RWPE1 (cell line): ENCODE results near the gene GC.

Experiments used
- CTCF ChIA-PET: fragments of 350-600 bp; sonication (Branson Sonifier 250); formaldehyde crosslinking; extraction: SDS; loops from one replicate; lab custom pipeline; 2021; lab: Yijun Ruan, JAX
- POLR2A ChIA-PET: fragments of 400-600 bp; formaldehyde crosslinking; extraction: SDS; loops from one replicate; lab custom pipeline; 2020; ENCODE audit warnings: antibody characterized with exemption; ENCODE audit not compliant: low non-redundant PET; lab: Yijun Ruan, JAX
- DNase-seq: peaks from one replicate; pipeline ENCODE4 v3.0.0; 2012; ENCODE audit warnings: low spot score
- H3K27ac ChIP-seq: fragments of 450-650 bp; 2 replicates; pipeline ENCODE4 v1.5.1; 2017
- TF ChIP-seq, protein P1 (sequence below): fragments of 450-650 bp; conservative IDR thresholded peaks from 2 replicates; pipeline ENCODE4 v1.5.1; 2017; ENCODE audit warnings: low read depth, mild to moderate bottlenecking

The GC gene

GRCh38 chr4:71777891-71778290 lies 6.0 kb downstream of the GC start:
- POLR2A ChIA-PET, result no interaction called here
- H3K27ac ChIP-seq, result no peak overlapping the region
- CTCF ChIA-PET, result no interaction called here
- DNase-seq, result no peak
- TF ChIP-seq, protein P1, sequence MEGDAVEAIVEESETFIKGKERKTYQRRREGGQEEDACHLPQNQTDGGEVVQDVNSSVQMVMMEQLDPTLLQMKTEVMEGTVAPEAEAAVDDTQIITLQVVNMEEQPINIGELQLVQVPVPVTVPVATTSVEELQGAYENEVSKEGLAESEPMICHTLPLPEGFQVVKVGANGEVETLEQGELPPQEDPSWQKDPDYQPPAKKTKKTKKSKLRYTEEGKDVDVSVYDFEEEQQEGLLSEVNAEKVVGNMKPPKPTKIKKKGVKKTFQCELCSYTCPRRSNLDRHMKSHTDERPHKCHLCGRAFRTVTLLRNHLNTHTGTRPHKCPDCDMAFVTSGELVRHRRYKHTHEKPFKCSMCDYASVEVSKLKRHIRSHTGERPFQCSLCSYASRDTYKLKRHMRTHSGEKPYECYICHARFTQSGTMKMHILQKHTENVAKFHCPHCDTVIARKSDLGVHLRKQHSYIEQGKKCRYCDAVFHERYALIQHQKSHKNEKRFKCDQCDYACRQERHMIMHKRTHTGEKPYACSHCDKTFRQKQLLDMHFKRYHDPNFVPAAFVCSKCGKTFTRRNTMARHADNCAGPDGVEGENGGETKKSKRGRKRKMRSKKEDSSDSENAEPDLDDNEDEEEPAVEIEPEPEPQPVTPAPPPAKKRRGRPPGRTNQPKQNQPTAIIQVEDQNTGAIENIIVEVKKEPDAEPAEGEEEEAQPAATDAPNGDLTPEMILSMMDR, result no peak

DNA sequence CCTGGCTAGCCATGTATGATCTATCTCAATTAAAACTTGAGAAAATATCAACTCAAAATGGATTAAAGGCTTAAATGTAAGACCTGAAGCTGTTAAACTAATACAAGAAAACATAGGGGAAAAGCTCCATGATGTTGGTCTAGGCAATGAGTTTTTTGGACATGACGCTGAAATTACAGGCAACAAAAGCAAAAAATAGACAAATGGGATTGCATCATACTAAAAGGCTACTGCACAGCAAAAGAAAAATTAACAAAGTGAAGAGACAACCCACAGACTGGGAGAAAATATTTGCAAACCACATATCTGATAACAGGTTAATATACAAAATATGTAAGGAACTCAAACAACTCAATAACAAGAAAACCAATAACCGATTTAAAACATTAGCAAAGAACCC lies 8.4 kb downstream of the GC start:
- POLR2A ChIA-PET, result no interaction called here
- CTCF ChIA-PET, result no interaction called here
- DNase-seq, result no peak
- no peak overlapping the region for H3K27ac ChIP-seq
- TF ChIP-seq, protein P1, result no peak

- TF ChIP-seq, protein P1, result no peak
- DNase-seq, result no peak
- CTCF ChIA-PET, result no interaction called here
- POLR2A ChIA-PET, result no interaction called here
- no peak overlapping the region for H3K27ac ChIP-seq
Observed at GRCh38 chr4:71774136-71774535, 9.7 kb downstream of the GC start.

GRCh38 chr4:71773004-71773403 lies 10.9 kb downstream of the GC start:
- TF ChIP-seq, protein P1, result no peak
- H3K27ac ChIP-seq, result no peak overlapping the region
- no peak for DNase-seq
- CTCF ChIA-PET, result interaction anchor here (0.7 kb wide), 1 partner anchor 25 kb away, joined by 3 read pairs; no protein-coding TSS in a partner anchor
- POLR2A ChIA-PET, result no interaction called here

- no peak for DNase-seq
- ChIA-PET CTCF (interaction anchor here (0.7 kb wide), 1 partner anchor 24 kb away, joined by 3 read pairs; no protein-coding TSS in a partner anchor), POLR2A (no interaction called here)
- TF ChIP-seq, protein P1, result no peak
- no peak overlapping the region for H3K27ac ChIP-seq
Observed at GRCh38 chr4:71772592-71772991, 11.3 kb downstream of the GC start.

GRCh38 chr4:71771613-71772012 lies 12.3 kb downstream of the GC start:
- no peak for DNase-seq
- TF ChIP-seq, protein P1, result no peak
- CTCF ChIA-PET, result no interaction called here
- H3K27ac ChIP-seq, result no peak overlapping the region
- POLR2A ChIA-PET, result no interaction called here

DNA sequence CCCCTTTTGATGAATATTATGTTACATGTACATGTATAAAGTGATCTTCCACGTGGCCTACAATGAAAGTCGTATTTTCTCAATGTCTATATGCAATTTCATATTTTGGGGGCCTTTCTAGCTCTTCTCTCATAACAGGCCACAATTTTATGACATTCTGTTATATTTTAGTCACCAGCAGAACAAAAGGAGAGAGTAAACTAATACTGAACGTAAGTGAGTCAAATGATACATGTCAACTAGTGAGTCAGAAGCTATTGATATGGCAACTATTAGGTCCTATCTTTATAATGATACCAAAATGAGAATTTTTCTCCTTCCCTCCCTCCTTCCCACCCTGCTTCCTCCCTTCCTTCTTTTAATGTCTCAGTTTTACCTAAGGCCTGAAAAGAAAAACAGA lies 14.4 kb downstream of the GC start:
- no peak for DNase-seq
- POLR2A ChIA-PET, result no interaction called here
- H3K27ac ChIP-seq, result no peak overlapping the region
- TF ChIP-seq, protein P1, result no peak
- CTCF ChIA-PET, result no interaction called here
